Upper lobe of left lung (tissue), 4 donors: Measurements from ENCODE around the gene CYP4V2.

Source experiments
- CTCF ChIP-seq, 6 experiments: fragments of 450-650 bp in 4 of 6; fragments of 200-600 bp in 2 of 6; sonication (generic) in 2 of 6; IDR thresholded peaks; one replicate each; pipeline ENCODE4 v1.5.1; 2016 to 2019; ENCODE audit warnings: antibody characterized with exemption in 6 of 6
- POLR2AphosphoS5 ChIP-seq, 2 donors: sonication (generic); formaldehyde crosslinking; IDR thresholded peaks; one replicate each; pipeline ENCODE4 v1.5.1; 2017; ENCODE audit warnings: antibody characterized with exemption in 2 of 2

GRCh38 chr4:186241616-186242015 lies 50.2 kb downstream of the CYP4V2 start:
- TF ChIP-seq CTCF (IDR thresholded peaks at IDR 0.05) (no peak), POLR2AphosphoS5 (IDR thresholded peaks at IDR 0.05) (no peak)
